GM18507 (cell line): ENCODE results near the gene HOOK2.
"Not testable (repeated sequence)": the region's sequence is repeated elsewhere in the genome, so short reads cannot be mapped to it uniquely, and the experiment has no call there.

Source experiments
- DNase-seq: peaks from one replicate; pipeline ENCODE4 v3.0.0; 2011; ENCODE audit warnings: low read depth; ENCODE audit not compliant: insufficient read length; ENCODE audit errors: extremely low spot score
- FAIRE-seq: peaks from 2 replicates; lab custom pipeline; 2011; peaks lifted over from hg19 to GRCh38; lab: Jason Lieb, UNC

The HOOK2 gene, protein sequence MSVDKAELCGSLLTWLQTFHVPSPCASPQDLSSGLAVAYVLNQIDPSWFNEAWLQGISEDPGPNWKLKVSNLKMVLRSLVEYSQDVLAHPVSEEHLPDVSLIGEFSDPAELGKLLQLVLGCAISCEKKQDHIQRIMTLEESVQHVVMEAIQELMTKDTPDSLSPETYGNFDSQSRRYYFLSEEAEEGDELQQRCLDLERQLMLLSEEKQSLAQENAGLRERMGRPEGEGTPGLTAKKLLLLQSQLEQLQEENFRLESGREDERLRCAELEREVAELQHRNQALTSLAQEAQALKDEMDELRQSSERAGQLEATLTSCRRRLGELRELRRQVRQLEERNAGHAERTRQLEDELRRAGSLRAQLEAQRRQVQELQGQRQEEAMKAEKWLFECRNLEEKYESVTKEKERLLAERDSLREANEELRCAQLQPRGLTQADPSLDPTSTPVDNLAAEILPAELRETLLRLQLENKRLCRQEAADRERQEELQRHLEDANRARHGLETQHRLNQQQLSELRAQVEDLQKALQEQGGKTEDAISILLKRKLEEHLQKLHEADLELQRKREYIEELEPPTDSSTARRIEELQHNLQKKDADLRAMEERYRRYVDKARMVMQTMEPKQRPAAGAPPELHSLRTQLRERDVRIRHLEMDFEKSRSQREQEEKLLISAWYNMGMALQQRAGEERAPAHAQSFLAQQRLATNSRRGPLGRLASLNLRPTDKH

GRCh38 chr19:12774588-12775555, at the start of gene HOOK2:
Gene HOOK2, minus strand, starts transcription at chr19:12775552. Its CDS starts 103 bp downstream, at chr19:12775449.
- FAIRE-seq = no peak
- no peak for DNase-seq

GRCh38 chr19:12821761-12822160, 46.4 kb upstream of the HOOK2 start:
- DNase-seq = no peak
- no peak for FAIRE-seq

GRCh38 chr19:12817810-12818209, 42.5 kb upstream of the HOOK2 start:
- DNase-seq, FAIRE-seq: not testable (repeated sequence)

DNA sequence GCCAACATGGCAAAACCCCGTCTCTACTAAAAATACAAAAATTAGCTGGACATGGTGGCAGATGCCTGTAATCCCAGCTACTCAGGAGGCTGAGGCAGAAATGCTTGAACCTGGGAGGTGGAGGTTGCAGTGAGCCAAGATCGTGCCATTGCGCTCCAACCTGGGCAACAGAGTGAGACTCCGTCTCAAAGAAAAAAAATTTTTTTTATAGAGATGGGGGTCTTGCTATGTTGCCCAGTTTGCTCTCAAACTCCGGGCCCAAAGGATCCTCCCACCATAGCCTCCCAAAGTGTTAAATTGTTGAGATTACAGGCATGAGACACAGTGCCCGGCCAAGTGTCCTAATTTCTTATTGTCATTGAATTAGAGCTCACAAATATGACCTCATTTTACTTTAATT, 41.8 kb upstream of the HOOK2 start:
- FAIRE-seq, DNase-seq: not testable (repeated sequence)

GRCh38 chr19:12815088-12815487, 39.7 kb upstream of the HOOK2 start:
- DNase-seq (no peak), FAIRE-seq (no peak)

- FAIRE-seq (peak; percentile 94), DNase-seq (peak; percentile 98)
These were observed 31.1 kb upstream of the HOOK2 start, which contains the start of gene RNASEH2A for GRCh38 chr19:12806242-12807081. Gene RNASEH2A, plus strand, starts transcription at chr19:12806584. Its CDS starts 90 bp downstream, at chr19:12806674.

DNA sequence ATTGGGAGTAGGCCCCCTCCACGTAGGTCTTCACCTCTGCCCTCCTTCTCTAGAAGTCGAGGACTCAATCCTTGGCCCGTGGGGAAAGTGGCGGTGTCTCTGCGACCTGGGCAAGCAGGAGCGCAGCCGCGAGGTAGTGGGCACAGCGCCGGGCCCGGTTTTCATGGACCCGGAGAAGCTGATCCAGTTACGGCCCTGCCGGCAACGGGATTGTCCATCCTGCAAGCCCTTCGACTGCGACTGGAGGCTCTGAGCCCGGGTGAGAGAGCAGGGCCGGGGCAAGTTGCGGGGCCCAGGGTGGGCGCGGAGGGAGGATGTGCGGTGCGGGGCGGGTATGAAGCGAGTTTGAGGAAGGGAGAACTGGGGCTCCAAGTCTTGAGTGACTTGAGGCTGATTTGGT, 28.7 kb upstream of the HOOK2 start:
- no peak for FAIRE-seq
- DNase-seq = no peak

DNA sequence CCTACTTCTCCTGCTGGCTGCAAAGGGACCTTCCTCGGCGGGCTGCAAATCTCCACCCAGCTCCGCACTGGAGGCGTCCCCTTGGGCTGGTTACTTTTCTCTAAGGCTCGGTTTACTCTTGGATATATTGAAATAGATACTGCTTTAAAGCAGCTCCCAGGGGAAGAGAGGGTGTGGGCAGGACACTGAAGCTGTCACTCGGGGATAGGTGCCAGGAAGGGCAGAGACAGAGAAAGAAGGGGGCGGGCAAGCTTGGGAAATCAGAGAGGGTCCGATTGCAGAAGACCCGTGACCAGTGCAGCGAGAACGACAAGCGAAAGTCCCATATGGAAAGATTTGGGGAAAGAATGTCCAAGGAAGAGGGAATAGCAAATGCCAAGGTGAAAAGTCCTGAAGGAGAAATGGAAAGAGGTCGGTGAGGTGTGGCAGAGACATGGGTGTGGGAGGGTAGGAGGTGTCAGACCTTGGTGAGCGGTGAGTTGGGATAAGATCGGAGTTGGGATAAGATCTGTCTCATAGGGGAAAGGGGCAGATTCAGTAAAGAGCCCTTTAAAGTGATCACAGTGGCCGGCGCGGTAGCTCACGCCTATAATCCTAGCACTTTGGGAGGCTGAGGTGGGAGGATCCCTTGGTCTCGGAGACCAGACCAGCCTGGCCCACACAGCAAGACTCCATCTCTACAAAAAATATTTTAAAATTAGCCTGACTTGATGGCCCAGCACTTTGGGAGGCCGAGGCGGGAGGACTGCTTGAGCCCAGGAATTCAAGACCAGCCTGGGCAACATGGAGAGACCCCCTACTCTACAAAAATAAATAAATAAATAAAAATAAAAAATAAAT, 27.1 kb upstream of the HOOK2 start:
- FAIRE-seq (no peak), DNase-seq (no peak)

GRCh38 chr19:12801466-12802266, 26.3 kb upstream of the HOOK2 start, which contains the start of the genes PRDX2 and THSD8:
Gene PRDX2, minus strand, starts transcription at chr19:12801800. Its CDS starts 539 bp downstream, at chr19:12801261.
Gene THSD8, plus strand, starts transcription at chr19:12802069. Its CDS starts 3 bp downstream, at chr19:12802072.
- DNase-seq (no peak), FAIRE-seq (no peak)

GRCh38 chr19:12800923-12801465, 25.6 kb upstream of the HOOK2 start:
- DNase-seq (no peak), FAIRE-seq (no peak)

- no peak for FAIRE-seq
- DNase-seq = no peak
These were observed 25.1 kb upstream of the HOOK2 start for GRCh38 chr19:12800466-12800770.

GRCh38 chr19:12799742-12800465, 24.6 kb upstream of the HOOK2 start:
- FAIRE-seq (no peak), DNase-seq (no peak)

- not testable (repeated sequence) for FAIRE-seq
These were observed 22.3 kb upstream of the HOOK2 start for GRCh38 chr19:12797607-12798006.

DNA sequence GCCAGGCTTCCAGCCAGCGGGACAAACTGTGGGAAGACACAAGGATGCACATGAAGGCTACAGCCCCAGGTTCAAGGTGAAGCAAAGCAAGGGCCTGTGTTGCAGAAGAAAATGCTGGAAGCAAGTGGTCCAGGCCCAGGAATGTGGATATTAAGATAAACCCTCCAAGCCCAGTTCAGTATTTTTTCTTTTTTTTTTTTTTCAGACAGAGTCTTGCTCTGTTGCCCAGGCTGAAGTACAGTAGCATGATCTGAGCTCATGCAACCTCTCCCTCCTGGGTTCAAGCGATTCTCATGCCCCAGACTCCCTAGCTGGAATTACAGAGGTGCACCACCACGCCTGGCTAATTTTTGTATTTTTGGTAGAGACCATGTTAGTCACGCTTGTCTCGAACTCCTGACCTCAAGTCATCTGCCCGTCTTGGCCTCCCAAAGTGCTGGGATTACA, 21.8 kb upstream of the HOOK2 start:
- DNase-seq (no peak), FAIRE-seq (no peak)

More at GRCh38 chr19:12797607-12798006, 22.3 kb upstream of the HOOK2 start:
- DNase-seq = not testable (repeated sequence)

DNA sequence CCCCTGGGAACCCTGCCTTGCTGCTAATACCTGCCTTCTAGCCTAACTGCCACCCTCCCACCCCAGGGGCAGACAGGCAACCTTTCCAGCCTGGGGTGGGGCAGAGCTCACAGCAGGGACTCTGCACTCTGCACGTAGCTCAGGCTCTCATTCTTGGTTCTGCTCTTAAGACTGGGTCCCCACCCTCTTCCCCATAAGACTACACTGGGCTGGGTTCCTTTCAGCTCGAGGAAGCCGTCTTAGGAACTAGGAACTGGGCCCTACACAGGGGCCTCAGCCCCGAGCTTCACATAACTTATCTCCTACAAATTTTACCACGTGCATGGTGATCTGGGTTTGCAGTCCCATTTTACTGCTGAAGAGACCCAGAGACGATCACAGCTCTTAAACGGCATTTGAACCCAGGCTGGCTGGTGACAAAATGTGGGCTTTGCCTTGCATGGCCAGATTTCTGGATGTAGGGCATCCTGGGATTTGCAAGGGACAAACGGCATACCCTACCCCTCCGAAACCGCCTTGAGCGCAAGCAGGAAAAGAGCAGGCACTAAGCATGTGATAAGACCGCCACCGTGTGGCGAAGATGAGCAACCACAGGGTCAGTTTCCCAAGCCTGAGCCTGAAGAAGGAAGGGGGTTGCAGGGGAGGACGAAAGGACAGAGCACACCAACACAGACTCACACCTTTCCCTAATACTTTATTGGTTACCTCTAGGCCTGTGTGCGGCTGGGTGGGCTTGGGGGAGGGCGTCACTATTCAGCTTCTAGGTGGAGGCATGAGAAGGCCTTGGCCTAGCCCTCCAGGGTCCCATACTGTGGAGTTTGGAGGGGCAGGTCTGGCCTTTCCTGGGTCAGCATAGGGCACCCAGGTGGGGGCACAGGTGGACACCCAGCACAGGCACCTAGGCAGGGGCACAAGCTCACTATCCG, 21.1 kb upstream of the HOOK2 start:
- DNase-seq (no peak), FAIRE-seq (peak; percentile 93)
